IMR-90 (cell line): ENCODE results near the gene NME1. TPM values are rescaled to one million over a fixed set of nuclear protein-coding genes. Genes with fewer than 3 reads are reported as not detected.

ENCODE experiments used
- ATAC-seq: fragments of 200-7000 bp; cut with Tn5 transposase; 2 replicates; pipeline ENCODE4 v1.9.1; 2020; ENCODE audit warnings: low read depth, mild to moderate bottlenecking, moderate library complexity
- BruUV-seq: library from RNA; stranded (reverse); fragments of 400-500 nt; replicated peaks from 2 replicates; lab custom pipeline; 2021; lab: Mats Ljungman, UMichigan
- CTCF ChIA-PET: fragments of 300-600 bp; formaldehyde crosslinking; extraction: SDS; loops from one replicate; lab custom pipeline; 2021; ENCODE audit warnings: antibody characterized with exemption; lab: Yijun Ruan, JAX
- POLR2A ChIA-PET: fragments of 300-600 bp; sonication (Branson Sonifier 250); formaldehyde crosslinking; loops from one replicate; lab custom pipeline; 2022; ENCODE audit warnings: antibody characterized with exemption; ENCODE audit not compliant: unreplicated experiment; lab: Charles Lee
- DNase-seq: peaks from one replicate; pipeline ENCODE4 v3.0.0; 2013
- H2AFZ ChIP-seq: replicated peaks from 2 replicates; pipeline ENCODE3; 2013; ENCODE audit warnings: low read length, mild to moderate bottlenecking; ENCODE audit not compliant: poor library complexity
- H2AK5ac ChIP-seq: 2 replicates; pipeline ENCODE4 v1.6.1; 2013; ENCODE audit warnings: low read depth, low read length, inconsistent platforms
- H2AK9ac ChIP-seq: replicated peaks from 2 replicates; pipeline ENCODE3; 2013; ENCODE audit warnings: mild to moderate bottlenecking, low read depth, low read length, moderate library complexity; ENCODE audit not compliant: poor library complexity
- H2BK120ac ChIP-seq: 2 replicates; pipeline ENCODE4 v1.6.1; 2013; ENCODE audit warnings: low read depth, low read length, inconsistent platforms
- H2BK15ac ChIP-seq: 3 replicates; pipeline ENCODE4 v1.6.1; 2013; ENCODE audit warnings: low read depth, low read length, inconsistent platforms
- H2BK20ac ChIP-seq: 2 replicates; pipeline ENCODE4 v1.6.1; 2013; ENCODE audit warnings: low read depth, mild to moderate bottlenecking, inconsistent platforms, low read length, moderate library complexity
- H2BK5ac ChIP-seq: 2 replicates; pipeline ENCODE4 v1.6.1; 2013; ENCODE audit warnings: mild to moderate bottlenecking, low read depth, low read length, inconsistent platforms; ENCODE audit not compliant: poor library complexity, severe bottlenecking
- H3K14ac ChIP-seq: replicated peaks from 2 replicates; pipeline ENCODE4 v1.6.1; 2013; ENCODE audit warnings: low read depth, low read length, inconsistent platforms
- H3K18ac ChIP-seq: 2 replicates; pipeline ENCODE4 v1.6.1; 2013; ENCODE audit warnings: low read depth, low read length, control low read depth
- H3K23ac ChIP-seq: 2 replicates; pipeline ENCODE4 v1.6.1; 2013; ENCODE audit warnings: low read depth, low read length, inconsistent platforms
- H3K27ac ChIP-seq: 2 replicates; pipeline ENCODE4 v1.5.1; 2013; ENCODE audit warnings: mild to moderate bottlenecking, control low read depth, low read length; ENCODE audit not compliant: insufficient read depth
- H3K27me3 ChIP-seq: 2 replicates; pipeline ENCODE4 v1.6.1; 2013; ENCODE audit warnings: low read length; ENCODE audit not compliant: control insufficient read depth, insufficient read depth
- H3K36me3 ChIP-seq: 2 replicates; pipeline ENCODE4 v1.6.1; 2013; ENCODE audit warnings: low read length, mixed read lengths; ENCODE audit not compliant: control insufficient read depth, insufficient read depth
- H3K4ac ChIP-seq: 2 replicates; pipeline ENCODE4 v1.6.1; 2013; ENCODE audit warnings: low read depth, low read length, inconsistent platforms
- H3K4me1 ChIP-seq: 2 replicates; pipeline ENCODE4 v1.6.1; 2013; ENCODE audit warnings: low read length, mixed read lengths; ENCODE audit not compliant: control insufficient read depth, insufficient read depth
- H3K4me2 ChIP-seq: 2 replicates; pipeline ENCODE4 v1.6.1; 2013; ENCODE audit warnings: low read depth, mild to moderate bottlenecking, control low read depth, low read length, moderate library complexity
- H3K4me3 ChIP-seq: 2 replicates; pipeline ENCODE4 v1.5.1; 2013; ENCODE audit warnings: low read depth, mild to moderate bottlenecking, control low read depth, low read length, moderate library complexity; ENCODE audit not compliant: insufficient read depth
- H3K56ac ChIP-seq: 2 replicates; pipeline ENCODE4 v1.6.1; 2013; ENCODE audit warnings: low read length, inconsistent platforms; ENCODE audit not compliant: insufficient read depth; ENCODE audit errors: extremely low read depth
- H3K79me1 ChIP-seq, 2 experiments: 2 replicates each; pipeline ENCODE4 v1.6.1; 2013; ENCODE audit warnings: low read length in 2 of 2, inconsistent platforms in 1 of 2, low read depth in 1 of 2
- H3K9ac ChIP-seq: 2 replicates; pipeline ENCODE4 v1.6.1; 2013; ENCODE audit warnings: low read depth, low read length, control low read depth
- H3K9me1 ChIP-seq: 2 replicates; pipeline ENCODE4 v1.6.1; 2013; ENCODE audit warnings: low read length, inconsistent platforms; ENCODE audit not compliant: insufficient read depth
- H3K9me3 ChIP-seq: 2 replicates; pipeline ENCODE4 v1.6.1; 2013; ENCODE audit warnings: low read length; ENCODE audit not compliant: control insufficient read depth, insufficient read depth
- H4K20me1 ChIP-seq: 2 replicates; pipeline ENCODE4 v1.6.1; 2013; ENCODE audit warnings: low read length, inconsistent platforms; ENCODE audit not compliant: insufficient read depth
- H4K5ac ChIP-seq: 2 replicates; pipeline ENCODE4 v1.6.1; 2013; ENCODE audit warnings: mild to moderate bottlenecking, low read depth, low read length, control low read depth
- H4K8ac ChIP-seq, 2 experiments: 2 replicates each; pipeline ENCODE4 v1.6.1; 2013; ENCODE audit warnings: low read depth in 2 of 2, low read length in 2 of 2, control low read depth in 1 of 2, inconsistent platforms in 1 of 2
- H4K91ac ChIP-seq: 2 replicates; pipeline ENCODE4 v1.6.1; 2013; ENCODE audit warnings: low read depth, low read length, inconsistent platforms; ENCODE audit not compliant: insufficient read depth
- BHLHE40 ChIP-seq: fragments of 150-350 bp; IDR thresholded peaks from 2 replicates; pipeline ENCODE4 v1.6.1; 2016; ENCODE audit warnings: mild to moderate bottlenecking, low read depth, low read length
- CEBPB ChIP-seq: IDR thresholded peaks from 2 replicates; pipeline ENCODE4 v1.6.1; 2012; ENCODE audit warnings: low read depth, low read length, improper control_type of control experiment
- CHD1 ChIP-seq: IDR thresholded peaks from 2 replicates; pipeline ENCODE4 v1.6.1; 2012; ENCODE audit warnings: low read depth, low read length, improper control_type of control experiment
- FOS ChIP-seq: fragments of 150-350 bp; IDR thresholded peaks from 2 replicates; pipeline ENCODE4 v1.6.1; 2016; ENCODE audit warnings: low read depth, low read length
- MAFK ChIP-seq: IDR thresholded peaks from 2 replicates; pipeline ENCODE4 v1.6.1; 2012; ENCODE audit warnings: low read depth, low read length, improper control_type of control experiment
- MAZ ChIP-seq: IDR thresholded peaks from 2 replicates; pipeline ENCODE4 v1.6.1; 2012; ENCODE audit warnings: low read depth, mild to moderate bottlenecking, low read length, improper control_type of control experiment, moderate library complexity, borderline replicate concordance
- POLR2A ChIP-seq: IDR thresholded peaks from 2 replicates; pipeline ENCODE4 v1.6.1; 2012; ENCODE audit warnings: mild to moderate bottlenecking, low read depth, low read length
- RAD21 ChIP-seq: IDR thresholded peaks from 2 replicates; pipeline ENCODE4 v1.6.1; 2012; ENCODE audit warnings: low read length, improper control_type of control experiment
- RCOR1 ChIP-seq: IDR thresholded peaks from 2 replicates; pipeline ENCODE4 v1.6.1; 2012; ENCODE audit warnings: mild to moderate bottlenecking, low read length, improper control_type of control experiment; ENCODE audit not compliant: insufficient replicate concordance
- RFX5 ChIP-seq: IDR thresholded peaks from 2 replicates; pipeline ENCODE4 v1.8.0; 2012; ENCODE audit warnings: low read depth, mild to moderate bottlenecking, low read length, moderate library complexity
- SMC3 ChIP-seq: fragments of 150-350 bp; IDR thresholded peaks from 2 replicates; pipeline ENCODE4 v1.6.1; 2016; ENCODE audit warnings: low read depth, mild to moderate bottlenecking, antibody characterized with exemption, low read length, moderate library complexity
- WGBS, 2 experiments: methylation state at CpG; one replicate each; pipeline versions ENCODE4 v1.1.5 to v1.1.7; 2013; ENCODE audit warnings: missing lambda C conversion rate in 2 of 2; ENCODE audit not compliant: insufficient read length in 1 of 2; ENCODE audit errors: extremely low coverage in 2 of 2; 5-methylcytosine and 5-hydroxymethylcytosine counted together
- dilution Hi-C: fragments of 300-500 bp; cut with HindIII; formaldehyde crosslinking; loops from one replicate; pipeline ENCODE4 v1.14.3; 2018; ENCODE audit warnings: low sequenced_read_pairs; ENCODE audit not compliant: unreplicated experiment
- in situ Hi-C: fragments of 300-500 bp; cut with MboI; formaldehyde crosslinking; loops from 3 replicates; pipeline ENCODE4 v1.14.3; 2019; ENCODE audit warnings: low sequenced_read_pairs, inconsistent platforms, mixed read lengths
- intact Hi-C: fragments of 100-400 bp; cut with micrococcal nuclease; formaldehyde crosslinking; loops from 2 replicates; pipeline ENCODE4 v1.10.0; 2022
- polyA plus RNA-seq, 3 experiments: library from polyadenylated mRNA; depleted of rRNA; stranded (reverse); fragments of >200 nt; gene quantifications; 2 replicates each; pipeline ENCODE4 v1.2.3, GENCODE V29; 2012; ENCODE audit warnings: low replicate concordance in 1 of 3
- total RNA-seq: library from RNA; depleted of rRNA; stranded (reverse); fragments of >200 nt; gene quantifications from 2 replicates; pipeline ENCODE4 v1.2.3, GENCODE V29; 2012
- TF ChIP-seq, protein P1 (sequence below): fragments of 150-350 bp; IDR thresholded peaks from 2 replicates; pipeline ENCODE4 v1.6.1; 2016; ENCODE audit warnings: low read depth, mild to moderate bottlenecking, low read length, moderate library complexity, borderline replicate concordance
- TF ChIP-seq, protein P2 (sequence below): fragments of 150-350 bp; IDR thresholded peaks from 2 replicates; pipeline ENCODE4 v1.6.1; 2017; ENCODE audit warnings: mild to moderate bottlenecking, antibody characterized with exemption, low read length, low read depth

The NME1 gene
- total and polyA plus RNA-seq, 2 of the 4 experiments (the other 2 are of a cell fraction) = 311 to 312 TPM

DNA sequence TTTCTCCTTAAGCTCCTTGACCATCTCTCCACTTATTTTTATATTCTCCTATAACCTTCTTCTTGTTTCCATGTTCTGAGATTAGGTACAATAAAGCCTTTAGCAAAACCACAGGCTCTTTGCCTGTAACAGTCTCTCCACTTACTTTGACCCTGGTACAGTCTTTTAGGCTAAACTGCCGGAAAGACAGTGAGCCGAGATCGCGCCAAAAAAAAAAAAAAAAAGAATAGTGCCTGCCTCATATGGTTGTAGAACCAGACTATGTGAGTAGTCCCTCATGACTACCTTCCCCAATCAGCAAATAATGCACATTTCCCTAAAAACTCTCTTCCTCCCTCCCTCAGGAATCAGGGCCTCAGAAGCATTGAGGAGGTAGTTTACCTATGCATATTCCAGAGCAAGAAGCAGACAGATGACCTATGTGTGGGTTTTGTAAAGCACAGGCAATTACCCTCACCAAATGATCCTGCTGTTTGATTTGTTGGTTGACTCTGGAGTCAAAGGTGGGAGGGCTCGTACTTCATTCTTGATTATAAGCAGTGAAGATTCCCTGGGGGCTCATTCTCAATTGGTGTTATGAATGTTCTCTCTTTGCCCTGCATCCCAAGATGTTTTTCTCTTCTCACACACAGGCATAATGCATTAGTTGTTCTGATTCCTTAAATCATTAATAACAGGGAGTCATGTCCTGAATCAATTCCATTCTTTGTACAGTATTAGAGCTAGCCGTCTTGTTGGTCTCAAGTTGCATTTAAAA is 8.9 kb upstream of the NME1 start:
- Histone ChIP-seq H4K5ac (no peak overlapping the region), H4K91ac (no peak overlapping the region), H3K9me1 (peaks cover 6% of the 10 kb centered on the region; the same call in 1 of the 2 replicates), H3K4me3 (no peak overlapping the region), H3K9ac (no peak overlapping the region), H3K27ac (no peak overlapping the region), H3K4me1 (no peaks in the 10 kb centered on the region), H3K23ac (no peak overlapping the region), H2BK120ac (no peak overlapping the region), H3K9me3 (no peaks in the 10 kb centered on the region), H3K4ac (no peak overlapping the region), H4K20me1 (no peaks in the 10 kb centered on the region), H3K27me3 (no peaks in the 10 kb centered on the region), H3K4me2 (no peak overlapping the region), H2AK5ac (no peak overlapping the region), H4K8ac (no peak overlapping the region), H3K18ac (no peak overlapping the region), H2BK15ac (no peak overlapping the region), H3K79me1 (no peaks in the 10 kb centered on the region), H2BK5ac (no peak overlapping the region), H3K36me3 (no peaks in the 10 kb centered on the region), H2BK20ac (no peak overlapping the region), H2AK9ac (no peak overlapping the region), H2AFZ (no peak overlapping the region), H3K14ac (no peak overlapping the region), H3K56ac (no peak overlapping the region)
- in situ Hi-C loops = loop anchor here (10.0 kb wide), 1 partner anchor 280 kb away; the partner anchor contains the start of gene TOB1
- BruUV-seq = no TSS peak
- TF ChIP-seq FOS (no peak), MAFK (no peak), POLR2A (no peak), MAZ (no peak), RCOR1 (no peak), BHLHE40 (no peak), CHD1 (no peak), RFX5 (no peak), CEBPB (no peak), RAD21 (no peak), SMC3 (no peak)
- TF ChIP-seq, protein P1, sequence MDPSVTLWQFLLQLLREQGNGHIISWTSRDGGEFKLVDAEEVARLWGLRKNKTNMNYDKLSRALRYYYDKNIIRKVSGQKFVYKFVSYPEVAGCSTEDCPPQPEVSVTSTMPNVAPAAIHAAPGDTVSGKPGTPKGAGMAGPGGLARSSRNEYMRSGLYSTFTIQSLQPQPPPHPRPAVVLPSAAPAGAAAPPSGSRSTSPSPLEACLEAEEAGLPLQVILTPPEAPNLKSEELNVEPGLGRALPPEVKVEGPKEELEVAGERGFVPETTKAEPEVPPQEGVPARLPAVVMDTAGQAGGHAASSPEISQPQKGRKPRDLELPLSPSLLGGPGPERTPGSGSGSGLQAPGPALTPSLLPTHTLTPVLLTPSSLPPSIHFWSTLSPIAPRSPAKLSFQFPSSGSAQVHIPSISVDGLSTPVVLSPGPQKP = no peak
- TF ChIP-seq, protein P2, sequence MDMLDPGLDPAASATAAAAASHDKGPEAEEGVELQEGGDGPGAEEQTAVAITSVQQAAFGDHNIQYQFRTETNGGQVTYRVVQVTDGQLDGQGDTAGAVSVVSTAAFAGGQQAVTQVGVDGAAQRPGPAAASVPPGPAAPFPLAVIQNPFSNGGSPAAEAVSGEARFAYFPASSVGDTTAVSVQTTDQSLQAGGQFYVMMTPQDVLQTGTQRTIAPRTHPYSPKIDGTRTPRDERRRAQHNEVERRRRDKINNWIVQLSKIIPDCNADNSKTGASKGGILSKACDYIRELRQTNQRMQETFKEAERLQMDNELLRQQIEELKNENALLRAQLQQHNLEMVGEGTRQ = no peak
- POLR2A ChIA-PET = no interaction called here
- dilution Hi-C loops = no loop called here
- WGBS, 2 experiments = no CpG with 5 or more reads among the region's 6 CpGs
- intact Hi-C loops = no loop called here
- no peak for DNase-seq
- CTCF ChIA-PET = no interaction called here
- no peak for ATAC-seq
